GM12875 (cell line): ENCODE results near the gene AHSP.
"Not testable (repeated sequence)": the region's sequence is repeated elsewhere in the genome, so short reads cannot be mapped to it uniquely, and the experiment has no call there.

Experiments used
- H3K4me3 ChIP-seq: one replicate; pipeline ENCODE4 v1.5.1; 2011; ENCODE audit warnings: low read depth, low read length, control low read depth
- CTCF ChIP-seq: IDR thresholded peaks from 2 replicates; pipeline ENCODE4 v1.5.1; 2011; ENCODE audit warnings: low read depth, mild to moderate bottlenecking, control low read depth, inconsistent platforms, low read length, moderate library complexity, borderline replicate concordance; ENCODE audit not compliant: insufficient read depth

Gene AHSP

GRCh38 chr16:31501226-31501965, 26.3 kb upstream of the AHSP start:
- H3K4me3 ChIP-seq: no peak overlapping the region
- no peak for TF ChIP-seq CTCF

DNA sequence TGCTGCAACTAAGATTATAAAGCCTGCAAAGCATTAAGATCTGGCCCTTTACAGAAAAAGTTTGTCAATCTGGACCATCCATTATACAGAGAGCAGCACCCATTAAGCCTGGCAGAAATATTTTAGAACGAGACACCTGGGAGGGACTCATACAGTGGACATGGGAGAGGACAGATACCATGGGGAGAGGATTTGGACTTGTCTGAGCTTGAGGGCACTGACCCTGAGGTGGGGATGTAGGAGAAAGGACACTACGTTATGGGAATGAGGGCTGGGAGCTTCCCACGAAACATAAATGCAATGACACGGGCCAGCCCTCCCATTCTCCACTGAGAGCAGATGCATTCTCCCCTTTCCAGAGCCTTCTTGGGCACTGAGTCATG, 25.7 kb upstream of the AHSP start:
- no peak overlapping the region for H3K4me3 ChIP-seq
- TF ChIP-seq CTCF: no peak

- TF ChIP-seq CTCF: no peak
- H3K4me3 ChIP-seq: no peak overlapping the region
Observed at GRCh38 chr16:31502981-31503380, 24.7 kb upstream of the AHSP start.

DNA sequence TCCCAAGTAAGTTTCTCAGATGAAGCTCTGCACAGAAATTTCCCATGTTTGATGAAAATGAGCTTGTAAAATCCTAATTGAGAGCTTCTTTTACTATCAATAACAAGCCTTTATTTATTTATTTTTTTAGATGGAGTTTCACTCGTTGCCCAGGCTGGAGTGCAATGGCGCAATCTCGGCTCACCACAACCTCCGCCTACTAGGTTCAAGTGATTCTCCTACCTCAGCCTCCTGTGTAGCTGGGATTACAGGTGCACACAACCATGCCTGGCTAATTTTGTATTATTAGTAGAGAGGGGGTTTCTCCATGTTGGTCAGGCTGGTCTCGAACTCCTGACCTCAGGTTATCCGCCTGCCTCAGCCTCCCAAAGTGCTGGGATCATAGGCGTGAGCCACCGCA, 24.1 kb upstream of the AHSP start:
- not testable (repeated sequence) for H3K4me3 ChIP-seq

- TF ChIP-seq CTCF: no peak
- no peak overlapping the region for H3K4me3 ChIP-seq
Observed at GRCh38 chr16:31504159-31504558, 23.5 kb upstream of the AHSP start.

DNA sequence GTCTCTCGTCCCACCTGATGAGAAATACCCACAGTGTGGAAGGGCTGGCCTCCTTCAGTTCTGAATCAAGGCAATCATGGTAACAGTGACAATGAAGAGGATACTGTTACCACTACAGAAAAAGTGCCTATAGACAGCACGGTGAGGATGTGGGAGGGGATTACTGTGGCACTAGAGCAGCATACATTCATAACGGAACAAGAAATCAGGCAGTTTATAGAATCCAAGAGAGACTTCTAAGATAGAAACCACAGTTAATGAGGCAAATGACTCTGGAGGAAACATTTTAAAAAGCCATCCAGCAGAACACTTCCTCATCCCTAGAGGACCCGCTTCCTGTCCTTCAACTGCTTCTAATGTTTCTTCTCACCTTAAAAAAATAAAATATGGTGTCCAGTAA, 22.2 kb upstream of the AHSP start:
- no peak overlapping the region for H3K4me3 ChIP-seq
- no peak for TF ChIP-seq CTCF

- peak overlapping the region; percentile 74 for H3K4me3 ChIP-seq
- no peak for TF ChIP-seq CTCF
Observed at GRCh38 chr16:31507617-31507928, 20.1 kb upstream of the AHSP start.
